K562 (cell line): ENCODE measurements around the gene BSN. TPM values are rescaled to one million over a fixed set of nuclear protein-coding genes. Genes with fewer than 3 reads are reported as not detected.

ENCODE experiments used
- ATAC-seq: fragments of 200-7000 bp; cut with Tn5 transposase; 3 replicates; pipeline ENCODE4 v1.9.1; 2020; ENCODE audit warnings: moderate library complexity
- BruUV-seq: library from RNA; stranded (reverse); fragments of 400-500 nt; replicated peaks from 2 replicates; lab custom pipeline; 2021; lab: Mats Ljungman, UMichigan
- CTCF ChIA-PET: fragments of 300-600 bp; formaldehyde crosslinking; extraction: SDS; loops from one replicate; lab custom pipeline; 2021; ENCODE audit warnings: low intra/inter-chr PET ratio; lab: Yijun Ruan, JAX
- POLR2A ChIA-PET: fragments of 300-600, 350-650 bp; sonication (Branson Sonifier 250); formaldehyde crosslinking; extraction: SDS; loops from one replicate; lab custom pipeline; 2021; ENCODE audit warnings: antibody characterized with exemption, inconsistent platforms; lab: Yijun Ruan, JAX
- DNase-seq, 4 experiments: peaks; one replicate each; pipeline versions ENCODE4 v3.0.0 to v3.0.0-alpha.2; 2011 to 2018; ENCODE audit warnings: low spot score in 3 of 4, mixed read lengths in 3 of 4; ENCODE audit errors: extremely low read depth in 1 of 4
- FAIRE-seq: peaks from 2 replicates; lab custom pipeline; 2011; peaks lifted over from hg19 to GRCh38; lab: Jason Lieb, UNC
- H2AFZ ChIP-seq: 2 replicates; pipeline ENCODE4 v1.6.0; 2011; ENCODE audit warnings: low read depth, low read length, control low read depth, inconsistent platforms
- H3K27ac ChIP-seq: fragments of 200-600 bp; 3 replicates; pipeline ENCODE4 v1.8.0; 2011; ENCODE audit warnings: low read depth, mild to moderate bottlenecking, control low read depth, inconsistent platforms, low read length, moderate library complexity, mixed read lengths; ENCODE audit errors: extremely low read depth
- H3K27me3 ChIP-seq, 2 experiments: fragments of 300-600 bp in 1 of 2; 2 replicates in 1 of 2; 3 replicates in 1 of 2; pipeline versions ENCODE4 v1.6.0 to v1.8.0; 2011; ENCODE audit warnings: inconsistent platforms in 2 of 2, low read length in 2 of 2, mild to moderate bottlenecking in 1 of 2, mixed read lengths in 1 of 2, moderate library complexity in 1 of 2; ENCODE audit not compliant: control insufficient read depth in 2 of 2, insufficient read depth in 2 of 2
- H3K36me3 ChIP-seq: fragments of 300-600 bp; 3 replicates; pipeline ENCODE4 v1.8.0; 2011; ENCODE audit warnings: mild to moderate bottlenecking, low read length, inconsistent platforms; ENCODE audit not compliant: control insufficient read depth, insufficient read depth
- H3K4me1 ChIP-seq, 2 experiments: fragments of 200-600 bp in 1 of 2; replicated peaks in 1 of 2; 2 replicates in 1 of 2; 3 replicates in 1 of 2; pipeline versions ENCODE4 v1.5.1 to v1.8.0; 2011; ENCODE audit warnings: inconsistent platforms in 2 of 2, low read length in 2 of 2, mild to moderate bottlenecking in 1 of 2, mixed read lengths in 1 of 2, moderate library complexity in 1 of 2; ENCODE audit not compliant: control insufficient read depth in 2 of 2, insufficient read depth in 2 of 2
- H3K4me2 ChIP-seq: 2 replicates; pipeline ENCODE4 v1.6.1; 2011; ENCODE audit warnings: low read length, control low read depth, inconsistent platforms, mixed read lengths; ENCODE audit not compliant: insufficient read depth
- H3K4me3 ChIP-seq: fragments of 200-600 bp; sonication (generic), shearing (Covaris generic); 2 replicates; pipeline ENCODE4 v1.5.1; 2016; ENCODE audit warnings: control low read depth, inconsistent platforms
- H3K79me2 ChIP-seq: fragments of 200-600 bp; 3 replicates; pipeline ENCODE4 v1.8.0; 2011; ENCODE audit warnings: low read length, inconsistent platforms; ENCODE audit not compliant: control insufficient read depth, insufficient read depth
- H3K9ac ChIP-seq, 2 experiments: 2 replicates each; pipeline versions ENCODE4 v1.6.0 to v1.6.1; 2011; ENCODE audit warnings: low read depth in 2 of 2, low read length in 2 of 2, control low read depth in 1 of 2, inconsistent platforms in 1 of 2, mild to moderate bottlenecking in 1 of 2, mixed read lengths in 1 of 2; ENCODE audit not compliant: insufficient read depth in 1 of 2
- H3K9me1 ChIP-seq: one replicate; pipeline ENCODE4 v1.6.0; 2011; ENCODE audit warnings: inconsistent platforms, mild to moderate bottlenecking, low read length, moderate library complexity; ENCODE audit not compliant: control insufficient read depth, insufficient read depth
- H3K9me3 ChIP-seq: replicated peaks from 2 replicates; pipeline ENCODE4 v1.5.1; 2011; ENCODE audit warnings: low read depth, low read length, inconsistent platforms; ENCODE audit not compliant: control insufficient read depth, insufficient read depth
- H4K20me1 ChIP-seq: replicated peaks from 2 replicates; pipeline ENCODE4 v1.6.1; 2011; ENCODE audit warnings: low read length, inconsistent platforms, mixed read lengths; ENCODE audit not compliant: control insufficient read depth, insufficient read depth
- C11orf30 ChIP-seq: fragments of 450-650 bp; IDR thresholded peaks from 2 replicates; pipeline ENCODE4 v1.6.1; 2016; ENCODE audit warnings: low read depth, mild to moderate bottlenecking
- CHD2 ChIP-seq: IDR thresholded peaks from 2 replicates; pipeline ENCODE4 v1.6.1; 2011; ENCODE audit warnings: low read depth, low read length
- HNRNPH1 ChIP-seq: fragments of 200-400 bp; formaldehyde crosslinking; optimal IDR thresholded peaks from 2 replicates; pipeline ENCODE3; 2017; ENCODE audit warnings: low read depth, mild to moderate bottlenecking, low read length, moderate library complexity
- HSF4 ChIP-seq: fragments of 250-450 bp; sonication (Bioruptor Pico); IDR thresholded peaks from 2 replicates; pipeline ENCODE4 v2.1.2; 2022; ENCODE audit warnings: mild to moderate bottlenecking, moderate library complexity, borderline replicate concordance
- KLF13 ChIP-seq: fragments of 450-650 bp; IDR thresholded peaks from 2 replicates; pipeline ENCODE4 v1.6.1; 2016; ENCODE audit warnings: missing genetic modification characterization, low read depth, mild to moderate bottlenecking, missing compliant biosample characterization, moderate library complexity, borderline replicate concordance
- L3MBTL2 ChIP-seq: fragments of 450-650 bp; IDR thresholded peaks from 2 replicates; pipeline ENCODE4 v1.6.1; 2016; ENCODE audit warnings: mild to moderate bottlenecking, moderate library complexity
- MEF2A ChIP-seq: IDR thresholded peaks from 2 replicates; pipeline ENCODE4 v1.6.1; 2011; ENCODE audit warnings: low read depth, mild to moderate bottlenecking, low read length, moderate library complexity; ENCODE audit not compliant: control insufficient read depth
- RBM14 ChIP-seq: fragments of 200-400 bp; formaldehyde crosslinking; IDR thresholded peaks from 2 replicates; pipeline ENCODE4 v1.6.1; 2018; ENCODE audit warnings: low read depth, mild to moderate bottlenecking, low read length, moderate library complexity, borderline replicate concordance; ENCODE audit not compliant: insufficient read depth
- RFX1 ChIP-seq: fragments of 450-650 bp; IDR thresholded peaks from 2 replicates; pipeline ENCODE4 v1.6.1; 2016; ENCODE audit warnings: mild to moderate bottlenecking, moderate library complexity
- SMC3 ChIP-seq: conservative IDR thresholded peaks from 2 replicates; pipeline ENCODE4 v1.6.1; 2011; ENCODE audit warnings: low read depth, low read length, improper control_type of control experiment; ENCODE audit not compliant: insufficient read depth
- SP2 ChIP-seq: IDR thresholded peaks from 2 replicates; pipeline ENCODE4 v1.6.1; 2011; ENCODE audit warnings: mild to moderate bottlenecking, low read depth, low read length, moderate library complexity; ENCODE audit not compliant: poor library complexity, severe bottlenecking; ENCODE audit errors: extremely low read depth
- TAF15 ChIP-seq: fragments of 200-400 bp; formaldehyde crosslinking; IDR thresholded peaks from 2 replicates; pipeline ENCODE4 v1.6.1; 2017; ENCODE audit warnings: mild to moderate bottlenecking, low read depth, low read length, moderate library complexity
- ZFP30 ChIP-seq: fragments of 250-450 bp; sonication (Bioruptor Pico); IDR thresholded peaks from 2 replicates; pipeline ENCODE4 v1.8.0; 2022; ENCODE audit warnings: moderate library complexity, mild to moderate bottlenecking, inconsistent platforms, borderline replicate concordance
- WGBS: fragments of 100-300 bp; shearing (Covaris generic); methylation state at CpG from one replicate; pipeline ENCODE4 v1.1.6; 2016; ENCODE audit warnings: low coverage, mixed read lengths; ENCODE audit not compliant: insufficient coverage; ENCODE audit errors: missing lambda C conversion rate; 5-methylcytosine and 5-hydroxymethylcytosine counted together
- in situ Hi-C: fragments of 300-500 bp; cut with MboI; formaldehyde crosslinking; loops from 4 replicates; pipeline ENCODE4 v1.15.0; 2018; ENCODE audit warnings: inconsistent platforms, mixed read lengths
- intact Hi-C: fragments of 100-400 bp; cut with micrococcal nuclease; formaldehyde crosslinking; loops from 2 replicates; pipeline ENCODE4 v1.14.2; 2022
- polyA plus RNA-seq, 8 experiments: library from polyadenylated mRNA; depleted of rRNA in 4 of 8; stranded (reverse) in 5 of 8; unstranded in 3 of 8; fragments of >200 nt; fragmentation: Nextera tagmentation in 2 of 8; fragmentation: Illumina TruSeq in 1 of 8; extraction: Ambion mirVana in 2 of 8; extraction: Trizol in 1 of 8; gene quantifications; 2 replicates each; pipeline versions ENCODE4 v1.2.1 to v1.2.3, GENCODE V29; 2011 to 2014; ENCODE audit warnings: inconsistent platforms in 1 of 8, missing spikeins in 1 of 8
- total RNA-seq, 7 experiments: library from RNA; depleted of rRNA in 6 of 7; stranded (reverse); fragments of >200 nt in 6 of 7; fragmentation: Illumina TruSeq in 2 of 7; extraction: Trizol in 2 of 7; gene quantifications; 2 replicates each; pipeline versions ENCODE4 v1.2.1 to v1.2.3, GENCODE V29; 2011 to 2021; ENCODE audit warnings: low replicate concordance in 1 of 7
- TF ChIP-seq, protein P1 (sequence below): fragments of 450-650 bp; IDR thresholded peaks from 2 replicates; pipeline ENCODE4 v1.6.1; 2016; ENCODE audit warnings: mild to moderate bottlenecking
- TF ChIP-seq, protein P2 (sequence below): fragments of 250-450 bp; sonication (Bioruptor Pico); IDR thresholded peaks from 2 replicates; pipeline ENCODE4 v1.8.0; 2022; ENCODE audit warnings: moderate library complexity, mild to moderate bottlenecking, inconsistent platforms
- TF ChIP-seq, protein P3 (sequence below): sonication (generic); formaldehyde crosslinking; IDR thresholded peaks from 2 replicates; pipeline ENCODE4 v1.8.0; 2022; ENCODE audit warnings: missing genetic modification reagents, mild to moderate bottlenecking, borderline replicate concordance

Gene BSN
- total and polyA plus RNA-seq, 9 of the 15 experiments (the other 6 are each of a cell fraction or from before 2014, with no cell fraction given), result 0.03 to 1.5 (median 0.29) TPM

DNA sequence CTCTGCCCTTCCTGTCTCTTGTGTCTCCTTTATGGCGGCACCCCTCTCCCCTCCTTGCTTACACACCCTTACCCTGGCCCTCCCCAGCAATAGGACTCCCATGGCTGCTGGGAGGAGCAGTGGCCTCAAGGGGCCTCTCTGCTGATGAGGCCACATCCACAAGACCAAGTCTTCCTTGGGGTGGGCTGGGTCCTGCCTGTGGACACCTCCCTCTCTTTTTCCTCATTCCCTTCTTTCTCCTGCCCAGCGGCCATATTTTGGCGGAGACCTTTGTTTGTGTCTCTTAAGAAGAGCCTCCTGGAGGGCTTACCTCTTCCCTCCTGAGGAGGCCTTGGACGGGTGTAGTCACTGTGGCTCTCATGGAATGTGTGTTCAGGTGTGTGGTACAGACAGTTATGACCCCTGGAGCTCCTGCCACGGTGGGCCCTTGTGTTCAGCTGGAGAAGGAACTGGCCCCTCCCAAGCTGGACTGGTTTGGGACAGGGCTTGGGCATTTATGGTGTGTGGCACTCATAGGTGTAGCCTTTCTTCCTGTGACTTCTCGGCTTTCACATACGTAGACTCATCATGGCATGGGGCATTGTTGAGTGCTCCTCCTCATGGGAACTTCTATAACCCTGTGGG lies 63.2 kb downstream of the BSN start:
- no TSS peak for BruUV-seq
- H3K9me3 ChIP-seq, result no peaks in the 10 kb centered on the region
- H3K4me3 ChIP-seq, result no peak overlapping the region
- intact Hi-C loops, result no loop called here
- no peak overlapping the region for H3K4me2 ChIP-seq
- in situ Hi-C loops, result no loop called here
- H3K27ac ChIP-seq, result no peak overlapping the region
- no peak for FAIRE-seq
- H2AFZ ChIP-seq, result no peak overlapping the region
- no peak overlapping the region for H3K9ac ChIP-seq
- no peaks in the 10 kb centered on the region for H3K36me3 ChIP-seq
- no peaks in the 10 kb centered on the region for H3K79me2 ChIP-seq
- no peaks in the 10 kb centered on the region for H4K20me1 ChIP-seq
- no peaks in the 10 kb centered on the region for H3K4me1 ChIP-seq
- POLR2A ChIA-PET, result no interaction called here
- CTCF ChIA-PET, result no interaction called here
- ATAC-seq, result no peak; the same call in 2 of the 3 replicates
- no peaks in the 10 kb centered on the region for H3K27me3 ChIP-seq
- no peaks in the 10 kb centered on the region for H3K9me1 ChIP-seq
- no peak for DNase-seq
- TF ChIP-seq RBM14, result no peak
- TF ChIP-seq, protein P1, sequence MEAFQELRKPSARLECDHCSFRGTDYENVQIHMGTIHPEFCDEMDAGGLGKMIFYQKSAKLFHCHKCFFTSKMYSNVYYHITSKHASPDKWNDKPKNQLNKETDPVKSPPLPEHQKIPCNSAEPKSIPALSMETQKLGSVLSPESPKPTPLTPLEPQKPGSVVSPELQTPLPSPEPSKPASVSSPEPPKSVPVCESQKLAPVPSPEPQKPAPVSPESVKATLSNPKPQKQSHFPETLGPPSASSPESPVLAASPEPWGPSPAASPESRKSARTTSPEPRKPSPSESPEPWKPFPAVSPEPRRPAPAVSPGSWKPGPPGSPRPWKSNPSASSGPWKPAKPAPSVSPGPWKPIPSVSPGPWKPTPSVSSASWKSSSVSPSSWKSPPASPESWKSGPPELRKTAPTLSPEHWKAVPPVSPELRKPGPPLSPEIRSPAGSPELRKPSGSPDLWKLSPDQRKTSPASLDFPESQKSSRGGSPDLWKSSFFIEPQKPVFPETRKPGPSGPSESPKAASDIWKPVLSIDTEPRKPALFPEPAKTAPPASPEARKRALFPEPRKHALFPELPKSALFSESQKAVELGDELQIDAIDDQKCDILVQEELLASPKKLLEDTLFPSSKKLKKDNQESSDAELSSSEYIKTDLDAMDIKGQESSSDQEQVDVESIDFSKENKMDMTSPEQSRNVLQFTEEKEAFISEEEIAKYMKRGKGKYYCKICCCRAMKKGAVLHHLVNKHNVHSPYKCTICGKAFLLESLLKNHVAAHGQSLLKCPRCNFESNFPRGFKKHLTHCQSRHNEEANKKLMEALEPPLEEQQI, result no peak
- no peak for TF ChIP-seq HNRNPH1
- no peak for TF ChIP-seq SMC3
- TF ChIP-seq MEF2A, result no peak
- TF ChIP-seq L3MBTL2, result no peak
- TF ChIP-seq KLF13 (tag), result no peak
- TF ChIP-seq, protein P2, sequence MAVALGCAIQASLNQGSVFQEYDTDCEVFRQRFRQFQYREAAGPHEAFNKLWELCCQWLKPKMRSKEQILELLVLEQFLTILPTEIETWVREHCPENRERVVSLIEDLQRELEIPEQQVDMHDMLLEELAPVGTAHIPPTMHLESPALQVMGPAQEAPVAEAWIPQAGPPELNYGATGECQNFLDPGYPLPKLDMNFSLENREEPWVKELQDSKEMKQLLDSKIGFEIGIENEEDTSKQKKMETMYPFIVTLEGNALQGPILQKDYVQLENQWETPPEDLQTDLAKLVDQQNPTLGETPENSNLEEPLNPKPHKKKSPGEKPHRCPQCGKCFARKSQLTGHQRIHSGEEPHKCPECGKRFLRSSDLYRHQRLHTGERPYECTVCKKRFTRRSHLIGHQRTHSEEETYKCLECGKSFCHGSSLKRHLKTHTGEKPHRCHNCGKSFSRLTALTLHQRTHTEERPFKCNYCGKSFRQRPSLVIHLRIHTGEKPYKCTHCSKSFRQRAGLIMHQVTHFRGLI, result no peak
- TF ChIP-seq RFX1, result no peak
- no peak for TF ChIP-seq CHD2
- TF ChIP-seq HSF4 (CRISPR knock-in tag), result no peak
- no peak for TF ChIP-seq SP2
- TF ChIP-seq, protein P3, sequence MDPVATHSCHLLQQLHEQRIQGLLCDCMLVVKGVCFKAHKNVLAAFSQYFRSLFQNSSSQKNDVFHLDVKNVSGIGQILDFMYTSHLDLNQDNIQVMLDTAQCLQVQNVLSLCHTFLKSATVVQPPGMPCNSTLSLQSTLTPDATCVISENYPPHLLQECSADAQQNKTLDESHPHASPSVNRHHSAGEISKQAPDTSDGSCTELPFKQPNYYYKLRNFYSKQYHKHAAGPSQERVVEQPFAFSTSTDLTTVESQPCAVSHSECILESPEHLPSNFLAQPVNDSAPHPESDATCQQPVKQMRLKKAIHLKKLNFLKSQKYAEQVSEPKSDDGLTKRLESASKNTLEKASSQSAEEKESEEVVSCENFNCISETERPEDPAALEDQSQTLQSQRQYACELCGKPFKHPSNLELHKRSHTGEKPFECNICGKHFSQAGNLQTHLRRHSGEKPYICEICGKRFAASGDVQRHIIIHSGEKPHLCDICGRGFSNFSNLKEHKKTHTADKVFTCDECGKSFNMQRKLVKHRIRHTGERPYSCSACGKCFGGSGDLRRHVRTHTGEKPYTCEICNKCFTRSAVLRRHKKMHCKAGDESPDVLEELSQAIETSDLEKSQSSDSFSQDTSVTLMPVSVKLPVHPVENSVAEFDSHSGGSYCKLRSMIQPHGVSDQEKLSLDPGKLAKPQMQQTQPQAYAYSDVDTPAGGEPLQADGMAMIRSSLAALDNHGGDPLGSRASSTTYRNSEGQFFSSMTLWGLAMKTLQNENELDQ (CRISPR knock-in tag), result no peak
- TF ChIP-seq TAF15, result no peak
- TF ChIP-seq ZFP30, result no peak
- no peak for TF ChIP-seq C11orf30
- 42% methylated on average over 6 of the region's 7 CpGs for WGBS
